Measurements from ENCODE around the gene TACC3. TPM values are rescaled to one million over a fixed set of nuclear protein-coding genes. Genes with fewer than 3 reads are reported as not detected.

Gene TACC3
- total RNA-seq: 10 to 100 TPM; 20.6 to 99.7 TPM

DNA sequence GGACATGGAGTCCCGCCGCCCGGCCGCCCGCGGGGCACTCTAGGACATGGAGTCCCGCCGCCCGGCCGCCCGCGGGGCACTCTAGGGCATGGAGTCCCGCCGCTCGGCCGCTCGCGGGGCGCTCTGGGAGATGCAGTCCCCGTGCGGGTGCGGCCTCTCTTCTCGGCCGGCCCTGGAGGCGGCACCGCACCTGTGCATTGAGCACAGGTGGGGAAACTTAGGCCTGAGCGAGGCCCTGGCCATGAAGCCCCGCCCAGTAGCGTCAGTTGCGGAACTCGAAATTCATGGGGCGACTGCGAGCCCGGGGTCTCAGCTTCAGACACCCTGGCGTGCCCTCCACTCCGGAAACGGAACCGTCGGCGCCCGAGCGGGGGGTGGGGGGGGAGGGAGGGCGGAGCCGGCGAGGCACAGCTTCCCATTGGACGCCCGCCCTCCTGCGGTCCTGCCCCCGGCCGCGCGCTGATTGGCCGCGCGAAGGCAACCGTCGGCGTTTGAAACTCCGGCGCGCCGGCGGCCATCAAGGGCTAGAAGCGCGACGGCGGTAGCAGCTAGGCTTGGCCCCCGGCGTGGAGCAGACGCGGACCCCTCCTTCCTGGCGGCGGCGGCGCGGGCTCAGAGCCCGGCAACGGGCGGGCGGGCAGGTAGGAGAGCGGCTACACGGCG is at the start of gene TACC3, which contains the start of gene TMEM129:
Gene TACC3, plus strand, starts transcription at position 519 of the 663 bp plus-strand sequence. CDS start 1,901 bp downstream, outside the sequence.
Gene TMEM129, minus strand, starts transcription at position 321 of the 663 bp plus-strand sequence. CDS start 486 bp downstream, outside the sequence.
- Histone ChIP-seq H3K27ac (peak within 1 kb of the TSS; percentile 98), H3K27me3 (no peaks in the 10 kb centered on the region), H3K4me3 (peak within 1 kb of the TSS; percentile 87), H3K36me3 (no peaks in the 10 kb centered on the region), H3K9ac (ENCODE audit: low read depth in 2 of 2, low read length in 2 of 2) (peak within 1 kb of the TSS; percentile 94 to 98), H3K4me1 (peaks cover 20% of the 10 kb centered on the region), H3K9me3 (no peaks in the 10 kb centered on the region)
- TF ChIP-seq, protein P1, sequence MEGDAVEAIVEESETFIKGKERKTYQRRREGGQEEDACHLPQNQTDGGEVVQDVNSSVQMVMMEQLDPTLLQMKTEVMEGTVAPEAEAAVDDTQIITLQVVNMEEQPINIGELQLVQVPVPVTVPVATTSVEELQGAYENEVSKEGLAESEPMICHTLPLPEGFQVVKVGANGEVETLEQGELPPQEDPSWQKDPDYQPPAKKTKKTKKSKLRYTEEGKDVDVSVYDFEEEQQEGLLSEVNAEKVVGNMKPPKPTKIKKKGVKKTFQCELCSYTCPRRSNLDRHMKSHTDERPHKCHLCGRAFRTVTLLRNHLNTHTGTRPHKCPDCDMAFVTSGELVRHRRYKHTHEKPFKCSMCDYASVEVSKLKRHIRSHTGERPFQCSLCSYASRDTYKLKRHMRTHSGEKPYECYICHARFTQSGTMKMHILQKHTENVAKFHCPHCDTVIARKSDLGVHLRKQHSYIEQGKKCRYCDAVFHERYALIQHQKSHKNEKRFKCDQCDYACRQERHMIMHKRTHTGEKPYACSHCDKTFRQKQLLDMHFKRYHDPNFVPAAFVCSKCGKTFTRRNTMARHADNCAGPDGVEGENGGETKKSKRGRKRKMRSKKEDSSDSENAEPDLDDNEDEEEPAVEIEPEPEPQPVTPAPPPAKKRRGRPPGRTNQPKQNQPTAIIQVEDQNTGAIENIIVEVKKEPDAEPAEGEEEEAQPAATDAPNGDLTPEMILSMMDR (IDR thresholded peaks at IDR 0.05): no peak
- intact Hi-C loops (cut with DNase I): loop anchor here (10.0 kb wide), 1 partner anchor 366 kb away; no protein-coding TSS in a partner anchor
- peak; percentile 96 for DNase-seq

DNA sequence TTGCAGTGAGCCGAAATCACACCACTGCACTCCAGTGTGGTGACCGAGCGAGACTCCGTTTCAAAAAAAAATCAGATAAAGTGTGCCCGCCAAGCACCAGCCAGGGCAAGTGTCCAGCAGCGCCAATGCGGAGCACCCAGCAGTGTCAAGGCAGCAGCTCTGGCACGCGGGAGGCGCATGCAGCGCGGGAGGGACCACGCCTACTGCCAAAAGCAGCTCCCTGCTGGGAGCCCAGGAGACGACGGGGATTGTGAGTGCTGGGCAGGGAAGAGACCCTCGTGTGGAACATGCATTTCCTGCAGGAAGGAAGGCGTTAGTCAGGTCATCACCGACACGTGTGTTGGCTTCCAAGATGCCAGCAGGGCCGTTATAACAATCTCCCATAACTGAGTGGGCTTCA is 47.6 kb upstream of the TACC3 start:
- H3K4me1 ChIP-seq: no peaks in the 10 kb centered on the region
- no peak for DNase-seq
- TF ChIP-seq, protein P1 (IDR thresholded peaks at IDR 0.05): no peak
- H3K27ac ChIP-seq: no peak overlapping the region
- H3K27me3 ChIP-seq: no peaks in the 10 kb centered on the region
- no peak overlapping the region for H3K4me3 ChIP-seq
- intact Hi-C loops (cut with DNase I): no loop called here
- no peaks in the 10 kb centered on the region for H3K9me3 ChIP-seq
- no peaks in the 10 kb centered on the region for H3K36me3 ChIP-seq
- H3K9ac ChIP-seq (ENCODE audit: low read depth in 2 of 2, low read length in 2 of 2): no peak overlapping the region

DNA sequence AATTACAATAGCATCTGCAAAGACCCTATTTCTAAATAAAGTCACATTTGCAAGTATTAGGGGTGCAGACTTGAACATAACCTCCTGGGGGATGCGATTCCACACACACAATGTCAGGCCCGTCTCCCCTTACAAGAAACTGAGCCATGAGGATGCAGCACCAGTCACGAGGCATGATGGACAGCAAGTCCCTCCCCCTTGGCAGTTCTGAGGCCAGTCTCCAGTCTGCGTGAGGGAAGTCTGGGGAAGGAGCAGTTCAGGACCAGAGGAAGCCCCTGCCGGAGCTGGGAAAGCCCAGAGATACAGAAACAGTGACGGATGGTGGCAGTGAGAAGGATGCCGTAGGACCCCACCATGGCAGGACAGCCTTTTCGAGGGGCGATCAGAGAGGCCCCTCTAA is 46.6 kb upstream of the TACC3 start:
- Histone ChIP-seq H3K4me3 (no peak overlapping the region), H3K27me3 (no peaks in the 10 kb centered on the region), H3K36me3 (no peaks in the 10 kb centered on the region), H3K4me1 (no peaks in the 10 kb centered on the region), H3K9ac (ENCODE audit: low read depth in 2 of 2, low read length in 2 of 2) (no peak overlapping the region), H3K27ac (no peak overlapping the region), H3K9me3 (no peaks in the 10 kb centered on the region)
- TF ChIP-seq, protein P1 (IDR thresholded peaks at IDR 0.05): no peak
- DNase-seq: no peak
- intact Hi-C loops (cut with DNase I): no loop called here

- Histone ChIP-seq H3K27me3 (no peaks in the 10 kb centered on the region), H3K36me3 (no peaks in the 10 kb centered on the region), H3K4me3 (no peak overlapping the region), H3K27ac (no peak overlapping the region), H3K9ac (ENCODE audit: low read depth in 2 of 2, low read length in 2 of 2) (no peak overlapping the region), H3K4me1 (no peaks in the 10 kb centered on the region), H3K9me3 (no peaks in the 10 kb centered on the region)
- intact Hi-C loops (cut with DNase I): no loop called here
- no peak for DNase-seq
- TF ChIP-seq, protein P1 (IDR thresholded peaks at IDR 0.05): no peak
Measured at GRCh38 chr4:1675136-1675801, 46.1 kb upstream of the TACC3 start.

- no peak for DNase-seq
Measured at GRCh38 chr4:1675802-1676137, 45.6 kb upstream of the TACC3 start.

More at GRCh38 chr4:1675802-1676137, 45.6 kb upstream of the TACC3 start:
- Histone ChIP-seq H3K9me3 (no peaks in the 10 kb centered on the region), H3K36me3 (no peaks in the 10 kb centered on the region), H3K27me3 (no peaks in the 10 kb centered on the region), H3K27ac (no peak overlapping the region), H3K4me1 (no peaks in the 10 kb centered on the region), H3K9ac (ENCODE audit: low read depth in 2 of 2, low read length in 2 of 2) (no peak overlapping the region), H3K4me3 (no peak overlapping the region)
- TF ChIP-seq, protein P1 (IDR thresholded peaks at IDR 0.05): no peak
- intact Hi-C loops (cut with DNase I): no loop called here
